Panc1 (cell line): ENCODE measurements around the gene CYTH3. TPM values are rescaled to one million over a fixed set of nuclear protein-coding genes. Genes with fewer than 3 reads are reported as not detected.

Experiments
- ATAC-seq: fragments of 200-7000 bp; cut with Tn5 transposase; 2 replicates; pipeline ENCODE4 v1.9.1; 2020; ENCODE audit warnings: mild to moderate bottlenecking, moderate library complexity
- BruUV-seq: library from RNA; stranded (reverse); fragments of 400-500 nt; replicated peaks from 2 replicates; lab custom pipeline; 2021; lab: Mats Ljungman, UMichigan
- CTCF ChIA-PET: fragments of 300-600 bp; sonication (Branson Sonifier 250); formaldehyde crosslinking; loops from one replicate; lab custom pipeline; 2022; ENCODE audit warnings: antibody characterized with exemption; lab: Charles Lee
- POLR2A ChIA-PET: fragments of 300-600 bp; sonication (Branson Sonifier 250); formaldehyde crosslinking; loops from one replicate; lab custom pipeline; 2022; ENCODE audit warnings: antibody characterized with exemption; lab: Charles Lee
- DNase-seq: peaks from one replicate; pipeline ENCODE4 v3.0.0-alpha.2; 2010; ENCODE audit warnings: low read depth, low spot score
- H3K27ac ChIP-seq: 2 replicates; pipeline ENCODE4 v1.5.1; 2011; ENCODE audit warnings: mild to moderate bottlenecking, low read length, inconsistent platforms
- H3K27me3 ChIP-seq: fragments of 200-500 bp; sonication (Bioruptor generic); 2 replicates; pipeline ENCODE4 v1.6.0; 2014; ENCODE audit warnings: low read length, inconsistent platforms; ENCODE audit not compliant: control insufficient read depth, insufficient read depth
- H3K36me3 ChIP-seq: fragments of 200-500 bp; sonication (Bioruptor generic); 2 replicates; pipeline ENCODE4 v1.5.1; 2014; ENCODE audit warnings: inconsistent platforms, mild to moderate bottlenecking, low read length, moderate library complexity; ENCODE audit not compliant: control insufficient read depth, insufficient read depth
- H3K4me1 ChIP-seq: 2 replicates; pipeline ENCODE4 v1.5.1; 2011; ENCODE audit warnings: inconsistent platforms, mild to moderate bottlenecking, low read length, moderate library complexity; ENCODE audit not compliant: control insufficient read depth, insufficient read depth
- H3K4me3 ChIP-seq, 2 experiments: 2 replicates each; pipeline ENCODE4 v1.5.1; 2011 to 2012; ENCODE audit warnings: low read depth in 2 of 2, low read length in 2 of 2, mild to moderate bottlenecking in 2 of 2, inconsistent platforms in 1 of 2, moderate library complexity in 1 of 2
- H3K9me3 ChIP-seq: fragments of 200-500 bp; sonication (Bioruptor generic); 2 replicates; pipeline ENCODE4 v1.5.1; 2014; ENCODE audit warnings: low read depth, mild to moderate bottlenecking, inconsistent platforms, low read length, moderate library complexity; ENCODE audit not compliant: control insufficient read depth, insufficient read depth
- POLR2AphosphoS5 ChIP-seq: IDR thresholded peaks from 2 replicates; pipeline ENCODE4 v1.6.1; 2012; ENCODE audit warnings: mild to moderate bottlenecking, low read depth, low read length, moderate library complexity
- REST ChIP-seq, 2 experiments: IDR thresholded peaks; 2 replicates each; pipeline ENCODE4 v1.6.1; 2011 to 2012; ENCODE audit warnings: low read depth in 2 of 2, control low read depth in 1 of 2, low read length in 1 of 2, mild to moderate bottlenecking in 1 of 2, moderate library complexity in 1 of 2; ENCODE audit not compliant: insufficient read depth in 1 of 2
- SIN3A ChIP-seq: IDR thresholded peaks from 2 replicates; pipeline ENCODE4 v1.6.1; 2012; ENCODE audit warnings: low read depth, mild to moderate bottlenecking, low read length, moderate library complexity, borderline replicate concordance; ENCODE audit not compliant: insufficient read depth
- TCF7L2 ChIP-seq: IDR thresholded peaks from 2 replicates; pipeline ENCODE4 v1.6.1; 2011; ENCODE audit warnings: mild to moderate bottlenecking, low read depth, low read length, inconsistent platforms
- in situ Hi-C: cut with HindIII; loops from 2 replicates; pipeline ENCODE4 v1.10.0; 2016; ENCODE audit warnings: low sequenced_read_pairs, low pct_unique_long_range_greater_than_20kb
- intact Hi-C: fragments of 100-400 bp; cut with micrococcal nuclease; formaldehyde crosslinking; loops from one replicate; pipeline ENCODE4 v1.10.0; 2022; ENCODE audit not compliant: unreplicated experiment
- total RNA-seq: library from RNA; stranded (reverse); gene quantifications from one replicate; pipeline ENCODE4 v1.2.1, GENCODE V29; 2021; ENCODE audit not compliant: unreplicated experiment
- TF ChIP-seq, protein P1 (sequence below): fragments of 450-650 bp; IDR thresholded peaks from 2 replicates; pipeline ENCODE4 v1.5.1; 2017; ENCODE audit warnings: mild to moderate bottlenecking

The CYTH3 gene
- total RNA-seq, 1 experiment from 2014 or later: 35.5 TPM

GRCh38 chr7:6164491-6164890, 107.9 kb downstream of the CYTH3 start:
- Histone ChIP-seq H3K4me3 (no peak overlapping the region), H3K27ac (no peak overlapping the region), H3K4me1 (no peaks in the 10 kb centered on the region), H3K27me3 (no peaks in the 10 kb centered on the region), H3K36me3 (peaks cover 12% of the 10 kb centered on the region), H3K9me3 (no peaks in the 10 kb centered on the region)
- ATAC-seq (0 out of 2 replicates have a peak, but pooled peaks have one; percentile 15), DNase-seq (no peak)
- in situ Hi-C loops (no loop called here), intact Hi-C loops (no loop called here)
- no peak for TF ChIP-seq POLR2AphosphoS5
- TF ChIP-seq REST (IDR thresholded peaks at IDR 0.05; ENCODE audit: insufficient read depth in 1 of 2, low read depth in 2 of 2, low read length in 1 of 2): no peak
- POLR2A ChIA-PET: interaction anchor here (0.6 to 0.7 kb wide), 2 partner anchors 132 to 176 kb away, joined by 3 to 5 read pairs; no protein-coding TSS in a partner anchor
- BruUV-seq: no TSS peak
- CTCF ChIA-PET: interaction anchor here (0.6 to 1.0 kb wide), 4 partner anchors 81 to 158 kb away, joined by 3 to 4 read pairs (median 4); no protein-coding TSS in a partner anchor

- POLR2A ChIA-PET: interaction anchor here (0.6 kb wide), 1 partner anchor 133 kb away, joined by 3 read pairs; no protein-coding TSS in a partner anchor
- BruUV-seq: TSS peak; percentile 49
- intact Hi-C loops: no loop called here
- no peaks in the 10 kb centered on the region for H3K9me3 ChIP-seq
- ATAC-seq (no peak), DNase-seq (no peak)
- no peaks in the 10 kb centered on the region for H3K4me1 ChIP-seq
- H3K27ac ChIP-seq: no peak overlapping the region
- H3K36me3 ChIP-seq: peaks cover 12% of the 10 kb centered on the region
- TF ChIP-seq TCF7L2: no peak
- TF ChIP-seq, protein P1, sequence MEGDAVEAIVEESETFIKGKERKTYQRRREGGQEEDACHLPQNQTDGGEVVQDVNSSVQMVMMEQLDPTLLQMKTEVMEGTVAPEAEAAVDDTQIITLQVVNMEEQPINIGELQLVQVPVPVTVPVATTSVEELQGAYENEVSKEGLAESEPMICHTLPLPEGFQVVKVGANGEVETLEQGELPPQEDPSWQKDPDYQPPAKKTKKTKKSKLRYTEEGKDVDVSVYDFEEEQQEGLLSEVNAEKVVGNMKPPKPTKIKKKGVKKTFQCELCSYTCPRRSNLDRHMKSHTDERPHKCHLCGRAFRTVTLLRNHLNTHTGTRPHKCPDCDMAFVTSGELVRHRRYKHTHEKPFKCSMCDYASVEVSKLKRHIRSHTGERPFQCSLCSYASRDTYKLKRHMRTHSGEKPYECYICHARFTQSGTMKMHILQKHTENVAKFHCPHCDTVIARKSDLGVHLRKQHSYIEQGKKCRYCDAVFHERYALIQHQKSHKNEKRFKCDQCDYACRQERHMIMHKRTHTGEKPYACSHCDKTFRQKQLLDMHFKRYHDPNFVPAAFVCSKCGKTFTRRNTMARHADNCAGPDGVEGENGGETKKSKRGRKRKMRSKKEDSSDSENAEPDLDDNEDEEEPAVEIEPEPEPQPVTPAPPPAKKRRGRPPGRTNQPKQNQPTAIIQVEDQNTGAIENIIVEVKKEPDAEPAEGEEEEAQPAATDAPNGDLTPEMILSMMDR: no peak
- TF ChIP-seq REST (IDR thresholded peaks at IDR 0.05; ENCODE audit: insufficient read depth in 1 of 2, low read depth in 2 of 2, low read length in 1 of 2): no peak
- no peak for TF ChIP-seq POLR2AphosphoS5
- no peak for TF ChIP-seq SIN3A
- CTCF ChIA-PET: interaction anchor here (0.6 to 1.0 kb wide), 3 partner anchors 109 to 158 kb away, joined by 3 to 4 read pairs (median 4); no protein-coding TSS in a partner anchor
- no peak overlapping the region for H3K4me3 ChIP-seq
- H3K27me3 ChIP-seq: no peaks in the 10 kb centered on the region
- in situ Hi-C loops: no loop called here
These were observed 108.4 kb downstream of the CYTH3 start for GRCh38 chr7:6164010-6164409.
